GM11168 (cell line): ENCODE results near the gene TBC1D16.
"Not testable (repeated sequence)": the region's sequence is repeated elsewhere in the genome, so short reads cannot be mapped to it uniquely, and the experiment has no call there.

Experiments
- in situ Hi-C: fragments of 300-500 bp; cut with MboI; formaldehyde crosslinking; loops from one replicate; pipeline ENCODE4 v1.12.0; 2022; ENCODE audit warnings: low sequenced_read_pairs; ENCODE audit not compliant: unreplicated experiment

TBC1D16 gene

GRCh38 chr17:79977708-79978547, 57.7 kb downstream of the TBC1D16 start:
- in situ Hi-C loops = loop anchor here (10.0 kb wide), 1 partner anchor 183 kb away; the partner anchor contains the start of gene CBX8

- in situ Hi-C loops = loop anchor here (10.0 kb wide), 1 partner anchor 182 kb away; the partner anchor contains the start of gene CBX8
Observed at GRCh38 chr17:79977161-79977631, 58.5 kb downstream of the TBC1D16 start.

GRCh38 chr17:79976451-79976850, 59.2 kb downstream of the TBC1D16 start:
- in situ Hi-C loops = loop anchor here (10.0 kb wide), 1 partner anchor 182 kb away; the partner anchor contains the start of gene CBX8

- in situ Hi-C loops = loop anchor here (10.0 kb wide), 1 partner anchor 181 kb away; the partner anchor contains the start of gene CBX8
Observed at GRCh38 chr17:79975498-79976134, 60.1 kb downstream of the TBC1D16 start.

GRCh38 chr17:79974566-79975497, 60.8 kb downstream of the TBC1D16 start:
- in situ Hi-C loops = loop anchor here (10.0 kb wide), 1 partner anchor 180 kb away; the partner anchor contains the start of gene CBX8

- in situ Hi-C loops = loop anchor here (10.0 kb wide), 1 partner anchor 177 kb away; the partner anchor contains the start of gene CBX8
Observed at GRCh38 chr17:79971651-79972050, 64.0 kb downstream of the TBC1D16 start.

- in situ Hi-C loops = loop anchor here (10.0 kb wide), 1 partner anchor 176 kb away; the partner anchor contains the start of gene CBX8
Observed at GRCh38 chr17:79970576-79971068, 65.0 kb downstream of the TBC1D16 start.

GRCh38 chr17:79969906-79970305, 65.8 kb downstream of the TBC1D16 start:
- in situ Hi-C loops = loop anchor here (10.0 kb wide), 1 partner anchor 175 kb away; the partner anchor contains the start of gene CBX8

- in situ Hi-C loops = no loop called here
Observed at GRCh38 chr17:79968116-79968515, 67.6 kb downstream of the TBC1D16 start.

GRCh38 chr17:79966681-79967080, 69.0 kb downstream of the TBC1D16 start:
- in situ Hi-C loops = no loop called here

- in situ Hi-C loops = no loop called here
Observed at GRCh38 chr17:79965806-79966205, 69.9 kb downstream of the TBC1D16 start.

- in situ Hi-C loops = not testable (repeated sequence)
Observed at GRCh38 chr17:79962467-79962866, 73.2 kb downstream of the TBC1D16 start.

- in situ Hi-C loops = not testable (repeated sequence)
Observed at GRCh38 chr17:79961567-79961966, 74.1 kb downstream of the TBC1D16 start.

GRCh38 chr17:79960788-79961522, 74.7 kb downstream of the TBC1D16 start:
- in situ Hi-C loops = no loop called here

- in situ Hi-C loops = no loop called here
Observed at GRCh38 chr17:79959042-79959441, 76.6 kb downstream of the TBC1D16 start.

- in situ Hi-C loops = no loop called here
Observed at GRCh38 chr17:79956853-79957252, 78.8 kb downstream of the TBC1D16 start.

GRCh38 chr17:79956441-79956735, 79.3 kb downstream of the TBC1D16 start:
- in situ Hi-C loops = not testable (repeated sequence)

- in situ Hi-C loops = no loop called here
Observed at GRCh38 chr17:79955691-79956440, 79.8 kb downstream of the TBC1D16 start.
